HuH-7 (cell line): ENCODE results near the gene KRT79.

Experiments
- DNase-seq: peaks from one replicate; pipeline ENCODE4 v3.0.0; 2011; ENCODE audit warnings: low spot score

The KRT79 gene

GRCh38 chr12:52834727-52835001 lies 553 bp upstream of the KRT79 start:
- DNase-seq = no peak

- no peak for DNase-seq
These were observed 866 bp downstream of the KRT79 start for GRCh38 chr12:52832985-52833905.

- DNase-seq = no peak
These were observed 1.7 kb downstream of the KRT79 start for GRCh38 chr12:52832451-52832850.

DNA sequence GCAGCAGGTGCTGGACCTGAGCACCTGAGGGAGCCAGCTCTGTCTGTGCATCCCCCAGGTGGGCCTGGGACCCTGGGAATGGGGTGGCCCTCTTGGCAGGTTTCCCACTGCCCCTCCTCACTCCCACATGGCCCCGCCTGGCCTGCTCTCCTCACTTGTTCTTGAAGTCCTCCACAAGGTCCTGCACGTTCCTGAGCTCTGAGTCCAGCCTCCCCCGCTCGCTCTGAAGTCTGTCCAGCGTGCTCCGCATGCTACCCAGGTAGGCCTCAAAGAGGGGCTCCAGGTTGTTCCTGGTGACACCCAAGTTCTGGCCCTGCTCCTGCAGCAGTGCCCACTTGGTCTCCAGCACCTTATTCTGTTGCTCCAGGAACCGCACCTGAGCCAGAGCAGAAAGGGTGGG lies 2.9 kb downstream of the KRT79 start:
- no peak for DNase-seq

DNA sequence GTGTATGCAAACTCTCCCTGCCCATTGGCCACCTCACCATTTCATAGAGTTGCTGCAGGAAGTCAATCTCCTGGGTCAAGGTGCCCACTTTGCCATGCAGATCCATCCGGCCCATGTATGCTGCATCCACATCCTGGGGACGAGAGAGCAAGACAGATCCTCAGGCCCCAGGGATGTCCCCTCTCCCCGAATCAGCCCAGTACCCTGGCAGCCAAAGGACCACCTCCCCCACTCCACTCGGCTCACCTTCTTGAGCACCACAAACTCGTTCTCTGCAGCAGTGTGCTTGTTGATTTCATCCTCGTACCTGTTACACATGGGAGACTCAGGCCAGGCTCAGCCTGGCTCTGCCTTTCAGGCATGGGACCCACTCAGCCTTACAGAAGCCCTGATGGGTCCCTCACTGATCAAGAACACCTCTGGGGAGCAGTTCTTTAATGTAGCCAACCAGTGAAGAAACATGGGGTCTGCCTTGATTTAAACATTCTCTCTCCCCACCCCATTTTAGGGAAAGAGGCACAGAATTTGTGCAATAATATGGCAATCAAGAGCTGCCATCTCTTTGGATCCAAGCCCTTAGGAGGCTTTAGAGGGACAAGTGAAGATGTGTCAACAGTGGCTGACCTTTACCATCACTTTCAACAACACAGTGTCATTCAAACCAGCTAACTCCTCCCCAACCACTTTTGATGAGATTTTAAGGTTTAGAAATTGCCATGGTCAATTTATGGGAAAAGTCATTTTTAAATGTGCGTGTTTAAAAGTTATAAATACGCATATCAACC lies 3.9 kb downstream of the KRT79 start:
- no peak for DNase-seq

- no peak for DNase-seq
These were observed 5.5 kb downstream of the KRT79 start for GRCh38 chr12:52828591-52829021.

GRCh38 chr12:52828156-52828555 lies 6.0 kb downstream of the KRT79 start:
- DNase-seq = no peak

GRCh38 chr12:52827499-52828090 lies 6.5 kb downstream of the KRT79 start:
- DNase-seq = no peak

GRCh38 chr12:52826611-52827498 lies 7.3 kb downstream of the KRT79 start:
- DNase-seq = no peak

GRCh38 chr12:52825961-52826360 lies 8.2 kb downstream of the KRT79 start:
- DNase-seq = no peak

DNA sequence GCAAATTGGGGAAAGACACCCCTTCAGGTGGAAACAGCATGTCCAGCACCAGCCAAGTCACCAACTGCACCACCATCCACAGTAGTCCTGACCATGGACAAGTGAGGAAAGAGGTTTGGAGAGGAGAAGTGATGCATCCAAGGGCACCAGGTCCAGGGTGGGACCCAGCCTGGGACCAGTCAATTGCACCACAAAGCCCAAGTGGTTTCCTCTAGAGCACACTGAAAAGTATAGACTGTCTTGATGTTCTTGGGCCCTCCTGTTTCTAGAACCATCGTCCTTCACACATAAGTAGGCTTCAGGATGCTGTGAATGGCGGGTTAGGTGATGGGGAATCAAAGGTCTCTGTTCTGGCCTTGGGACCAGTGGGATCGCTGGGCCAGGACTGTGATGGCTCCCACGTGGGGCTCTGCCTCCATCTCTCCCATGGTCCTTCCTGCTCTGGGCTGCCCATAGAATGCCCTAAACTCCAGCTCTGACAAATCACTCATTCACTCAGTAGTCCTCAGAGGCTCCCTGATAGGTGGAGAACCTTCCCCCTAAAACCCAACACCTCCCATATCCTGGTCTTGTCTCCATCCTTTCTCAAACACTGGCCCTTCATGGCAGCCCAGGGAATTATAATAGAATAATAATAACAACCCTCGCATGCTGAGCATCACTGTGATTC lies 9.2 kb downstream of the KRT79 start:
- DNase-seq = no peak

DNA sequence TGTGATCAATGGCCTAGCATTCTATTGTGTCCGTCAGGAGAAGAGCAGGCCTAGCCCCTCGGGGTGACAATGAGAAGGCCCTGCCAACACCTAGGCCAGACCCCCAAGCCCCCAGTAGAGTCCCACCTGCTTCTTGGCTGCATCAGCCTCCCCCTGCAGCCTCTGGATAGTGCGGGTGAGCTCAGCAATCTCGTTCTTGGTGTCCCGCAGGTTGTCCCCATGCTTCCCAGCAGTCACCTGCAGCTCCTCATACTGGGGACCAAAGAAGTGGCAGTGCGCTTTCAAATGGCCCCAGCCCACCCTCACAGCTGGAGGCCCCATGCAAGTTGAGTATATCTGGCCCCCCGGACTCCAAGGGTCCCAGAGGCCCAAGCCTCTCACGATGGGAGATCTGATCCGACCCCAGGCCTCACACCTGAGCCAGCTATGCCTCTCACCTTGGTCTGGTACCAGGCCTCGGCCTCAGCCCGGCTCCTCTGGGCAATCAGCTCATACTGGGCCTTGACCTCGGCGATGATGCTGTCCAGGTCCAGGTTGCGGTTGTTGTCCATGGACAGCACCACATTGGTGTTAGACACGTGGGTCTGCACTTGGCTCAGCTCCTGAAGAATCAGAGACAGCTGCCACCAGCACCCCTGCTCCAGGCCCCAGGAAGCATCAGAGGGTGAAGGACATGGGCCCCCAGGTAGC lies 10.2 kb downstream of the KRT79 start:
- no peak for DNase-seq

DNA sequence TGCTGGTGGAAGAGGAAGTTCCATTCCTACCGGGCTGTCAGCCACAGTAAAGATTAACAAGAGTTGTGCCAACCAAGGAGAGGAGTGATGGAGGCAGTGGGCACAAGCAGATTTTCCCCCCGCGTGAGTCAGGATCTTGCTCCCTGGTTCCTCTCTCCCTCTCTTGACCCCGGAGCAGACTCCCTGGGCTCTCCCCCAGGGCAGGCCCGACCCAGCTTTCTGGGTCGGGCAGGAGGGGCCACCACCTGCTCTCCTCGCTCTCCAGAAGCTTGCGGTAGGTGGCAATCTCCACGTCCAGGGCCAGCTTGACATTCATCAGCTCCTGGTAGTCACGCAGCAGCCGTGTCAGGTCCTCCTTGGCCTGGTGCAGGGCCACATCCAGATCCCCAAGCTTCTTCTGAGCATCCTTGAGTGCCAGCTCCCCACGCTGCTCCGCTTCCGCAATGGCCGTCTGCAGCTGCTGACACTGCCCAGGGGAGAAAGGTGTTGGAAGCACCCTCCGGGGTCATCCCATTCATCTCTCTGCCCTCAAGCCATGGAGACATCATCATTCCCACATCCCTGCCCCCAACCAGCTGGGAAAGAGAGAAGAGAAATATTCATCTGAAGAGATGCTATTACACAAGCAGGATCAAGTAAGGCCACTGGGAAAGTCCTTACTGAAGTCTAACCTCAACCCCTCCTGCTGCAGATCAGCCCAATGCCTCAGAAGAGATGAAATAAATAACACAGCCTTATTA lies 11.2 kb downstream of the KRT79 start:
- no peak for DNase-seq

- DNase-seq = no peak
These were observed 12.1 kb downstream of the KRT79 start for GRCh38 chr12:52821826-52822660.

DNA sequence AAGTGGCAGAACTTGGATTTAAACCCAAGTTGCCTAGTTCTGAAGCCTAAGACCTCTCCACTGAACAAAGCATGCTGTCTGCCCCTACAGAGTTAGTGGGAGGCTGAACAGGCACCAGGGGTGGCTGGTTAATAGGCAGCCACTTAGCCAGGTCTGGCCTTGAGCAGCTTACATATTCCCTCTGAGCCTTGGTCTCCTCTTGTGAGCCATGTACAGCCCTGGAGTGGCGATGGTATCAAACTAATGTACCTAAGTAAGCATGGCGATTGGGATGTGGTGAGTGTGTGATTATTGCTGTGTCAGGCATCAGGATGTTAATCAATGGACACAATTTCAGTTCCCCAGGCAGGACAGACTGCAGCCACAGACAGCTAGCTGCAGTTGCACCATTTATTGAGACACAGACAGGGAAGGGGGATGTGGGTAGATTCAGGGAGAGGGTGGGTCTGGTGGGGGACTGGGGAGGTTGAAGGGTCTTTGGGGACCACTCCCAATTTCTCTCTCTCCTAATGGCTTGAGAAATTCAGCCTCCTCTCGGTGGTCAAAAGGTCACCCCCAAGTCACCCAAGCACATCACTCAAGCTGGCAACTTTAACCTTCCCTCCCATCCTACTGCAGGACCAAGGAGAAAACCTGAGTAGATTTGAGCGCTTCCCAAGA lies 12.9 kb downstream of the KRT79 start:
- DNase-seq = no peak

DNA sequence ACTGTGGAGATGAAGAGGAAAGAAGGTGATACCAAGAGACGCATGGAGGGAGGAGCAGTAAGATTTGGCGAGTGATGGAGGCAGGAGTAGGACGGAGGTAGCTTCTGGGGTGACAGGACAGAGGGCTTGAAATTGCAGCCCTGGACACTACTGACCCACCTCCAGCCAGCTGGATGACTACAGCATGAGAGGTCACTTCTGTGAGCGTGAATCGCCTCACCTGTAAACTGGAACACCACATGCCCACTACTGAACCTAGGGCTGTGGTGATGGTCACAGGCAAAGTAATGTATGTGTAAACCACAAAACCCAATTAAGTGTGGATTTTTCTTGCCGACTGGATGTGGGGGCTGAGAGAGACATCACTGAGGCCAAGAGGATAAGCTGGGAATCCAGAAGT lies 13.6 kb downstream of the KRT79 start:
- no peak for DNase-seq

DNA sequence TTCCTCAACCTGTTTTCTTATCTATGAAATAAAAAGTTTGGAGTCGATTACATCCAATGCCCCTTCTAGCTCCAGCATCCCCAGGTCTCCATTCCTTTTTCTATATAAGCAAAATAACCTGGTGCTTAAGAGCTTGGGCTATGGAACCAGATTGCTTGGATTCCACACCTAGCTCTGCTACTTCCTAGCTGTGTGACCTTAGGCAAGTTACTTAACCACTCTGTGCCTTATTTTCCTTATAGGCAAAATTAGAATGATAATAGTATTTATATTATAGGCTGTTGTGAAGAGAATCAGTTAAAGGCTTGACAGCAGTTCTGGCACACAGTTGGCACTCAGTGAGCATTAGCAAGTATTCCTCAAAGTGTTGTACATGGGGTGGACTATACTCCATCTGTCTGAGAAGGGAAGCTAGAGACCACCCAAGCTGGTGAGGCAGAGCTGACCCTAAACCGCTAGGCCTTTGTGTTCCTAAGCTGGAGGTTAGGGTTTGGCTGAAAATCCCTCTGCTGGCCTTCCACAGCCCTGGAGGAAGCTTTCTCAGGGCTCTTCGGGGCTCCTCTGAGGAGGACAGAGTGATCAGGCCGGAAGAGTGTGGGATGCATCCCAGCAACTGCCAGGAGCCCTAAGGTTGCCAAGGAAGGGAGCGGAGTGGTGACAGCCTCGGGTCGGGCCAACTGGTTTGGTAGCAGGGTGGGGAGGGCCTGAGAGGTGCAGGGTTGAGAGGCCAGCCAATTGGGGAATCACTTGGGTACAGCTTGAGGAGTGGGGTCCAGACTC lies 14.2 kb downstream of the KRT79 start:
- DNase-seq = no peak

GRCh38 chr12:52818887-52819420 lies 15.2 kb downstream of the KRT79 start:
- no peak for DNase-seq
